Dermis microvascular lymphatic vessel endothelial cell (primary cell): ENCODE results near the gene LRRC15. TPM values are rescaled to one million over a fixed set of nuclear protein-coding genes. Genes with fewer than 3 reads are reported as not detected.

ENCODE experiments used
- DNase-seq, 2 donors: peaks; one replicate each; pipeline versions ENCODE4 v3.0.0 to v3.0.0-alpha.2; 2010; ENCODE audit warnings: low read depth in 2 of 2
- total RNA-seq: library from RNA; depleted of rRNA; stranded (reverse); fragments of >200 nt; gene quantifications from 2 replicates; pipeline ENCODE4 v1.2.1, GENCODE V29; 2014

Gene LRRC15
- total RNA-seq, result 0.38 and 0.51 TPM in 2 replicates

GRCh38 chr3:194369522-194370279 is at the start of gene LRRC15:
Gene LRRC15 (minus strand): TSS chr3:194369743. CDS start chr3:194361043, 8,700 bp downstream.
- DNase-seq, result peak in 1 of 2 donors; percentile 41

DNA sequence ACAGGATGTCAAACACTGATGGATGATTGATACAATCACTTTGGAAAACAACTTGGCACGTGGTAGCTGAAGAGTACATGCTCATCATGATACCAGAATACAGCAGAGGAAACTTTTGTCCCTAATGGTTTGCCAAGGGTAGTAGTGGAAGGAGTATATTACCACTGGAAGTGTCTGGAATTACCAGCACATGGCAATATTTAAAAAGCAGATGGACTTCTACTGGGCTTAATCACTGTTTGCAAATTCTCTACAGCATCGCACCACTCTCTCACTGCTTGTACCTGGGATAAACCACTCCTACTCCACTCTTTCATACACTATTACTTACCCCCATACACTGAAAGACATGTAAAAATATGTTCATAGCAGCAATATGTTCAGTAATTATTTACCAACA is 49.1 kb upstream of the LRRC15 start:
- DNase-seq, result no peak

GRCh38 chr3:194407423-194407822 is 37.9 kb upstream of the LRRC15 start:
- DNase-seq, result peak; percentile 47 to 78

- no peak for DNase-seq
These were observed 36.2 kb upstream of the LRRC15 start for GRCh38 chr3:194405766-194406165.

GRCh38 chr3:194404365-194405140 is 35.0 kb upstream of the LRRC15 start:
- DNase-seq, result peak; percentile 67 to 72

- DNase-seq, result no peak
These were observed 32.4 kb upstream of the LRRC15 start for GRCh38 chr3:194401868-194402329.

DNA sequence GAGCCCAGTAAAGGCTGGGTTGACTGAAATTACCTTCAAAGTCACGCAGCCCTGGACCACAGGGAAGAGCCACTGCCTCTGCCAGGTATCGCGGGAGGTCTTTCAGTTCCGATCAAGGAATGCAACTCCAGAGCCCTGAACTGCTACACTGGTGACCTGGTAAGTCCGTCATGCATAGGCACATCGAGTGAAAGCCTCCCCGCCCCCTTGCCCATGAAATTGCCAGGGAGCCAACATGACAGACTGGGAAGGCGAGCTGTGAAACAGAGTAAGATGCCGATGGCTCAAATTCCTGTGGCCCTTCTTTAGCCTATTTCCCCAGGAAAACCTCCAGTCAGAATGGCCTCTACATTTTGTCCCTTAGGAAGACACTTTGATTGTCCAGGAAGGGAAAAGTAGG is 31.8 kb upstream of the LRRC15 start:
- DNase-seq, result no peak

DNA sequence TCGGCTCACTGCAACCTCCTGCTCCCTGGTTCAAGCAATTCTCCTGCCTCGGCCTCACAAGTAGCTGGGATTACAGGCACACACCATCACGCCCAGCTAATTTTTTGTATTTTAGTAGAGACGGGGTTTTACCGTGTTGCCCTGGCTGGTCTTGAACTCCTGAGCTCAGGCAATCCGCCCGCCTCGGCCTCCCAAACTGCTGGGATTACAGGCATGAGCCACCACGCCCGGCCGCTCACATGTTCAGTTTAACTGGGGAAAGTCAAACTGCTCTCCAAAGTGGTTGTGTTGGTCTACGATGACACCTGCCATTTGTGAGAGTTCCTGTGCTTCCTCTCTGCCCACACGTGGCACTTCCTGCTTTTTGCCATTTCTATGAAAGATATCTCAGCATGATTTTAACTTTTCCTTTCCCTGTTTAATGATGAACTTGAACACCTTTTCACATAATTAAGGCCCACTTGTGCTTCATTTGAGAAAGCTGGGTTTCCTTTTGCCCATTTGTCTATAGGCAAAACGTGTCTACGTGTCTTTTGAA is 30.4 kb upstream of the LRRC15 start:
- no peak for DNase-seq

DNA sequence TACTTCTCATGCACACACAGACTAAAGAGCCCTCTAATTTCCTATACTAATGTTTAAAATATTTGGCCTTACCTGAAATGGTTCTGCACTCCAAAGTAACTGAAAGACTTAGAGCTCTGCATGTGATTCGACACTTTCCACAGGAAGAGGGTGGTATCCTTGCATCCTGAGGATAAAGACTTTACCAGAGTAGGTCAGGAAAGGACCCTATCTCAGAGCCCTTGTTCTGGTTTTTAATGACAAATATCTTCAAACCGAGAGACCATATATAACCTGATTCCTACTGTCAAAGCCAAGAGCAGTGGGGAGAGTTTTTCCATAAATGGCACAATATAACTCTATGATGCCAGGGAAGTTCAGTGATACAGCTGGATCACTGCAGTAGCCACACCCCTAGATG is 29.6 kb upstream of the LRRC15 start, which contains the start of gene GP5:
Gene GP5 (minus strand): TSS at position 101 of the 400 bp plus-strand sequence. CDS start 984 bp downstream, outside the sequence.
- no peak for DNase-seq

- DNase-seq, result peak in 1 of 2 donors; percentile 52
These were observed 28.3 kb upstream of the LRRC15 start for GRCh38 chr3:194397757-194398312.

GRCh38 chr3:194396859-194397756 is 27.6 kb upstream of the LRRC15 start:
- DNase-seq, result no peak

DNA sequence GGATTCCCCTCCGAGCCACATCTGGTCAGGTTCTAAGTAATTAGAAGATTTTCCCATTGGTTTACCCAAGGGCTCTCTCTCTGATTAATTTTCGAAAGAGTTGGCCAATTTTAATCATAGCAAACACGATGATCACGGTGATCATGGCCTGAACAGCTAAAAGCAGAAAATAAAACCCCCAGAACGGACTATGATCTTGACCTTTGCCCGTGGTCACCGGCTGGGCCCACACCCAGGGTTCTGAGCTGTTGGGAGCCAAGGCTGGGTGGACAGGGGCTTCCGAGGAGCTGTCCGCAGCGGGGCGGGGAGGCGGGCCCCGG is 27.0 kb upstream of the LRRC15 start:
- DNase-seq, result no peak

DNA sequence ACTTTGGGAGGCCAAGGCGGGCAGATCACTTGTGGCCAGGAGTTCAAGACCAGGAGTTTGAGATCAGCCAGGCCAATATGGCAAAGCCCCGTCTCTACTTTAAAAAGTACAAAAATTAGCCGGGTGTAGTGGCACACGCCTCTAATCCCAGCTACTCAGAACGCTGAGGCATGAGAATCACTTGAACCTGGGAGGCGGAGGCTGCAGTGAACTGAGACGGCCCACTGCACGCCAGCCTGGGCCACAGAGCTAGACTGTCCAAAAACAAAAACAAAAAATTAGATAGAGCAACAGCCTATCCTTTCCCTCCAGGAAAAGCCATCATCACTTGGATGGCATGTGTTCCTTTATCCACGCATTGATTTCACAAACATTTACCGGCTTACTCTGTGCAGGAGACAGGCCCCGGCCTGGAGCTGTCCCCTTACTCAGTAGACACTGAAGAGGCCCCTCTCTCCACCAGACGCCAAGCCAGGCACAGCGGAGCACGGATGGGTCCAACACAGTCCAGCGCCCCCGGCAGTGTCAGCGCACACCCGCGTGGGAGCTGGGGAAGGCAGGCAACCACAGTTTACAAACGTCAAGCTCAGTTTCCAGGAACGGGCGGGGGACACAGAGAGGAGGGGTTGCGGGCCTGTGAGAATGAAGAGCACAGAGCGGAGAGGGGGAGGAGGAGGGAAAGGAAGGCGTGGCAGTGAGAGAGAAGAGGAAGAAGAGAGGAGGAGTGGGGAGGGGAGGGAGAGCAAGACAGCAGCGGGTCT is 26.4 kb upstream of the LRRC15 start:
- peak in 1 of 2 donors; percentile 45 for DNase-seq

DNA sequence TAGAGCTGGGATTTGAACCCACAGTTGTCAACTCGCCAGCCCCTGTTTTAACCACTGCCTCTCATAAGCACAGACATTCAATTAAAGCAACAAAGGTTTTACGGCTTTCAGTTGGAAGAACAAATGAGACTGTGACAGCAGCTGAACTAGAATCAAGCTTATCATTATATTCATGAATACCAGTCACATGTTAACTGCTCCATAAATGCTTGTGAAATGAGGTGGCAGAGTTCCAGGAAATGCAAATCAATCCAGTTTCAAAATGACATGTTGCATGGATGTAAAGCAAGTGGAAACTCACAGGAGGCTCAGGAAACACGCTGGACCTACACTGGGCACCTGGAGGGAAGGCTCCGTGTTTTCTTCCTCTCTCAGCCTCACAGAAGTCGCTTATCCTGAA is 25.7 kb upstream of the LRRC15 start:
- DNase-seq, result peak; percentile 45 to 78

DNA sequence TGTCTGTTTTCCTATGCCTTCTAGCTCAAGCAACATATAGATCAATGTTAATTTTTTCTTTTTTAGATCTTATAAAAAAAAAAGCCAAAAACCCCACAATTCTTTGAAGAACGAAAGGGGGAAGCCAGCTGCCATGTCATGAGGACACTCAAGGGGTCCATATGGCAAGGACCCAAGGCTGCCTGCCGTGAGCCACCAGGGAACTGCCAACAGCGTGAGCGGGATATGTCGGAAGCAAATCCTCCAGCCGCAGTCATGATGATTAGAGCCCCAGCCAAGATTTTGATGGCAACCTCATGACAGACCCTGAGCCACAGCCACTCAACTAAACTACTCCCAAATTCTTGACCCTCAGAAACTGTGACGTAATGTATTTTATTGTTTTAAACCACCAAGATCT is 23.0 kb upstream of the LRRC15 start:
- DNase-seq, result no peak

DNA sequence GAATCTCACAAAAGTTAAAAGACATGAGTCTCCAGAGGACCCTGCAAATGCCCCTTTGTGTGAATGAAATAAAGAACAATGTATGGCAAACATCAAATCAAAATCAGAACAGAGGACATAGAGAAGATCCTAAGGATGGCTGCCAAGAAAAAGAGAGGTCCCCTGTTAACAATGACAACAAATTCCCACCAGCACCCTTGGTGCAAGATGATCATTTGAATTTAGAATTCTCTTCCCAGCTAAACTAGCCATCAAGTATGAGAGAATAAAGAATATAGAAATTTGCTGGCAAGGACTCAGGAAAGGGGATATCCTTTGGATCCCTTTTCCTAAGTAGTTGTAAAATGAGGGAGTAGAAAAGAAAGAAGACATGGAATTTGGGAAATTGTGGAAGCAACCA is 21.3 kb upstream of the LRRC15 start:
- no peak for DNase-seq

- no peak for DNase-seq
These were observed 19.7 kb upstream of the LRRC15 start for GRCh38 chr3:194389269-194389668.

DNA sequence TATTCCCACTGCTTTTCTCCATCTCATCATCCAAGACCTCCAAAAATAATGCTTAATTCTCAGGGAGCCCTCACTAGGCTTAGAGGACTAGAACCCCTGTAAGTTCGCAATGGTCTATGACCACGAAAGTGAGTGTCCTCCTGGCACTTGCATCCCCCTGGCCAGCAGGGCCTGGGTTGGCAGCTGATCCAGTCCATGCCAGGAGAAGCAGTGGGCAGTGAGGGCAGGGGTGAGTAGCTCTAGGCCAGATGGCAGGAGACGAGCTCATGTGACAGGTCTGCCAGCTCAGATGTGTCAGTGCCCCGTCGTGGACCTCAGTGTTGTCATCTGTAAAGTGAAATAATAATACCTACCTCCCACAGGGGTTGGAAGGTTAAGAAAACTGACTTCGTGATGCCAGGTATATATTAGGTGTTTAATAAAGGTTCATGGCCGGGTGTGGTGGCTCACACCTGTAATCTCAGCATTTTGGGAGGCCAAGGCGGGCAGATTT is 18.4 kb upstream of the LRRC15 start:
- no peak for DNase-seq

DNA sequence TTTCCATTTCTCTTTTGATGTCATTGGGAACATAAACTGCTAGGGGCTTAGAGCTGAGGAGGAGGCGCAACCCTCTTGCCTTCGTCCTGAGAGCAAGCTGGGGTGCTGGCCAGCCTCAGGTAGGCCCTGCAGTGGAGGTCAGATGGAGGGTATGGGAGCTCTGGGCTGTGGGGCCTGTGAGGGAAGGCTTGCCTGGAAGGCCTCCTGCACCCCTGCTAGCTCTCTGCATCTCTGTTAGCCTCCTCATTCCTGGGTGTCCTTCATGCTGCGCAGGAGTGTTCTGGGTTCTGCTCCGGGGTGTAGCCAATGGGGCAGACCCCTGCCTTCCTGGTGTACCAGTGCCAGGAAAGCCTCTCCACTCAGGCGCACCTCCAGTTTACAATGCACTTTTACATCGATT is 17.7 kb upstream of the LRRC15 start:
- no peak for DNase-seq

DNA sequence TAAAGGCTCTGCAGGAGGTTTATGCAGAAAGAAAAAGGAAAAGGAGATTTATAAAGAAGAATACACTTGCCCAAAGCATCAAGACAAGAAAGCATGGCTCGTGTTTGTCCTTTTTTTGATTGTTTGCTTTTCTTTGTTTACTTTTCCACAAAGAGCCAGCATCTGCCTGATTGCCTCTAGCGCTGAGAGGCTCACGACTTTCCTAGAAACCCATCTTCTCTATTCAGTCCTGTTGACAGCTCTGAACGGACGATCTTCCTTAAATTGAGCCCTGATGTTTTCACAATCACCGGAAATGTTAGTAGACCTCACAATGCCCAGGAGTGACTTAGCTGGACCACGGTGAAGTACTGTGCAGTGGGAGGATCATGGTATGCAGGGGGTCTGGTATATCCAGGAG is 17.1 kb upstream of the LRRC15 start:
- no peak for DNase-seq
